Keratinocyte (primary cell): ENCODE results near the gene IL1RL2.

Experiments
- CTCF ChIP-seq, 3 experiments: IDR thresholded peaks in 1 of 3; conservative IDR thresholded peaks in 1 of 3; optimal IDR thresholded peaks in 1 of 3; 2 replicates in 2 of 3; 3 replicates in 1 of 3; pipeline versions ENCODE3 to v1.5.1; 2011; ENCODE audit warnings: low read length in 3 of 3, mild to moderate bottlenecking in 3 of 3, moderate library complexity in 2 of 3, control low read depth in 1 of 3, inconsistent platforms in 1 of 3; ENCODE audit not compliant: insufficient read depth in 2 of 3; ENCODE audit errors: extremely low read depth in 1 of 3
- EZH2 ChIP-seq: IDR thresholded peaks from one replicate; pipeline ENCODE4 v1.6.1; 2012; ENCODE audit warnings: inconsistent platforms, mild to moderate bottlenecking, low read length, moderate library complexity

GRCh38 chr2:102258386-102259074 is 71.7 kb downstream of the IL1RL2 start:
- no peak for TF ChIP-seq CTCF (optimal IDR thresholded peaks at IDR 0.05 in 1 of 3, IDR thresholded peaks at IDR 0.05 in 1 of 3, conservative IDR thresholded peaks at IDR 0.05 in 1 of 3; ENCODE audit: extremely low read depth in 1 of 3, insufficient read depth in 2 of 3, low read length in 3 of 3)
- no peak for TF ChIP-seq EZH2
